Stomach (tissue), 4 donors: Measurements from ENCODE around the gene PTPRG.

Source experiments
- EP300 ChIP-seq: sonication (generic); formaldehyde crosslinking; IDR thresholded peaks from one replicate; pipeline ENCODE4 v1.6.1; 2017; ENCODE audit warnings: antibody characterized with exemption
- POLR2A ChIP-seq, 4 donors: fragments of 450-650 bp; IDR thresholded peaks; one replicate each; pipeline ENCODE4 v1.6.1; 2016; ENCODE audit warnings: antibody characterized with exemption in 4 of 4, control low read depth in 2 of 4, mild to moderate bottlenecking in 1 of 4, moderate library complexity in 1 of 4
- POLR2AphosphoS5 ChIP-seq, 3 donors: sonication (generic); formaldehyde crosslinking; IDR thresholded peaks; one replicate each; pipeline ENCODE4 v1.6.1; 2016; ENCODE audit warnings: antibody characterized with exemption in 3 of 3
- TF ChIP-seq, protein P1 (sequence below), 7 experiments: fragments of 450-650 bp in 4 of 7; fragments of 200-600 bp in 3 of 7; sonication (generic) in 3 of 7; IDR thresholded peaks; one replicate each; pipeline ENCODE4 v1.5.1; 2016 to 2019; ENCODE audit warnings: antibody characterized with exemption in 7 of 7, control low read depth in 2 of 7, mild to moderate bottlenecking in 1 of 7

DNA sequence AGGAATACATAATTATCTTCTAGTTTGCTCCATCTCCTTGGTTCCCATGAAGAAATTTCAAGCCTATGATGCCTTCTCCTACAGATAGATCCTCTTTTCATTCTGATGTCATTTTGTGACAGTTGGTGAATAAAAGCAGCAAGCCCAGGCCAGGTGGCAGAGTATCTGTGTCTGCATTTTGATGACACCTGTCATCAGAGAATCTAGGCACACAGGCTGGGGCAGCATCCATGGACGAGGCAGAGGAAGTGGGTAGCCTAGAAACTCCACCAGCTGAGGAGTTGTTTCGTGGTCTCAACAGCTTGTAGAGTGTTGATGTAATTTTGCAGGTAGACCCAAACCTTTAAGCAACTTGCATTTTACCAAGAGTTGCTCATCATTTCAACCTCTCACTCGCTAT lies 542.2 kb downstream of the PTPRG start:
- TF ChIP-seq, protein P1, sequence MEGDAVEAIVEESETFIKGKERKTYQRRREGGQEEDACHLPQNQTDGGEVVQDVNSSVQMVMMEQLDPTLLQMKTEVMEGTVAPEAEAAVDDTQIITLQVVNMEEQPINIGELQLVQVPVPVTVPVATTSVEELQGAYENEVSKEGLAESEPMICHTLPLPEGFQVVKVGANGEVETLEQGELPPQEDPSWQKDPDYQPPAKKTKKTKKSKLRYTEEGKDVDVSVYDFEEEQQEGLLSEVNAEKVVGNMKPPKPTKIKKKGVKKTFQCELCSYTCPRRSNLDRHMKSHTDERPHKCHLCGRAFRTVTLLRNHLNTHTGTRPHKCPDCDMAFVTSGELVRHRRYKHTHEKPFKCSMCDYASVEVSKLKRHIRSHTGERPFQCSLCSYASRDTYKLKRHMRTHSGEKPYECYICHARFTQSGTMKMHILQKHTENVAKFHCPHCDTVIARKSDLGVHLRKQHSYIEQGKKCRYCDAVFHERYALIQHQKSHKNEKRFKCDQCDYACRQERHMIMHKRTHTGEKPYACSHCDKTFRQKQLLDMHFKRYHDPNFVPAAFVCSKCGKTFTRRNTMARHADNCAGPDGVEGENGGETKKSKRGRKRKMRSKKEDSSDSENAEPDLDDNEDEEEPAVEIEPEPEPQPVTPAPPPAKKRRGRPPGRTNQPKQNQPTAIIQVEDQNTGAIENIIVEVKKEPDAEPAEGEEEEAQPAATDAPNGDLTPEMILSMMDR (IDR thresholded peaks at IDR 0.05), result no peak
- TF ChIP-seq POLR2A (IDR thresholded peaks at IDR 0.05), result no peak
- no peak for TF ChIP-seq EP300
- TF ChIP-seq POLR2AphosphoS5 (IDR thresholded peaks at IDR 0.05), result no peak
